ENCODE measurements around the gene SWI5.
"Not testable (repeated sequence)": the region's sequence is repeated elsewhere in the genome, so short reads cannot be mapped to it uniquely, and the experiment has no call there.

SWI5 gene

GRCh38 chr9:128275198-128276007 lies 673 bp upstream of the SWI5 start, which contains the start of gene GOLGA2 (continued):
- no peak for TF ChIP-seq PATZ1 (CRISPR knock-in tag; IDR thresholded peaks at IDR 0.05; ENCODE audit: borderline replicate concordance)
- TF ChIP-seq PPARA (CRISPR knock-in tag; IDR thresholded peaks at IDR 0.05; ENCODE audit: borderline replicate concordance): no peak
- TF ChIP-seq ZNF70 (CRISPR knock-in tag; IDR thresholded peaks at IDR 0.05): no peak
- no peak for TF ChIP-seq GLIS3 (CRISPR knock-in tag; IDR thresholded peaks at IDR 0.05)

GRCh38 chr9:128276574-128277270 lies 646 bp downstream of the SWI5 start:
- no peak for TF ChIP-seq GLIS3 (CRISPR knock-in tag; IDR thresholded peaks at IDR 0.05)
- TF ChIP-seq ZNF70 (CRISPR knock-in tag; IDR thresholded peaks at IDR 0.05): no peak
- TF ChIP-seq PPARA (CRISPR knock-in tag; IDR thresholded peaks at IDR 0.05; ENCODE audit: borderline replicate concordance): no peak
- no peak for TF ChIP-seq ARNTL (CRISPR knock-in tag; IDR thresholded peaks at IDR 0.05; ENCODE audit: borderline replicate concordance, low read depth)
- no peak for TF ChIP-seq PATZ1 (CRISPR knock-in tag; IDR thresholded peaks at IDR 0.05; ENCODE audit: borderline replicate concordance)
- no peak for TF ChIP-seq ZNF565 (CRISPR knock-in tag; conservative IDR thresholded peaks at IDR 0.05; ENCODE audit: low read depth)
- no peak for TF ChIP-seq CREB5 (CRISPR knock-in tag; IDR thresholded peaks at IDR 0.05; ENCODE audit: low read depth)
- TF ChIP-seq ZC3H10 (CRISPR knock-in tag; IDR thresholded peaks at IDR 0.05): no peak
- TF ChIP-seq ISL1 (CRISPR knock-in tag; IDR thresholded peaks at IDR 0.05): no peak
- TF ChIP-seq TCF4 (CRISPR knock-in tag; IDR thresholded peaks at IDR 0.05; ENCODE audit: borderline replicate concordance): no peak
- TF ChIP-seq BACH2 (CRISPR knock-in tag; IDR thresholded peaks at IDR 0.05; ENCODE audit: borderline replicate concordance): no peak
- no peak for TF ChIP-seq TOX (CRISPR knock-in tag; IDR thresholded peaks at IDR 0.05; ENCODE audit: borderline replicate concordance)
- TF ChIP-seq CSRNP3 (CRISPR knock-in tag; IDR thresholded peaks at IDR 0.05): no peak
- ATAC-seq: peak; percentile 67

- not testable (repeated sequence) for ATAC-seq
Observed at GRCh38 chr9:128279088-128280073, 3.3 kb downstream of the SWI5 start.

- TF ChIP-seq CREB5 (CRISPR knock-in tag; IDR thresholded peaks at IDR 0.05; ENCODE audit: low read depth): no peak
- TF ChIP-seq PATZ1 (CRISPR knock-in tag; IDR thresholded peaks at IDR 0.05; ENCODE audit: borderline replicate concordance): no peak
- TF ChIP-seq ISL1 (CRISPR knock-in tag; IDR thresholded peaks at IDR 0.05): no peak
- TF ChIP-seq OSR1 (CRISPR knock-in tag; IDR thresholded peaks at IDR 0.05): no peak
- TF ChIP-seq ARNTL (CRISPR knock-in tag; IDR thresholded peaks at IDR 0.05; ENCODE audit: borderline replicate concordance, low read depth): no peak
- no peak for TF ChIP-seq PPARA (CRISPR knock-in tag; IDR thresholded peaks at IDR 0.05; ENCODE audit: borderline replicate concordance)
- no peak for TF ChIP-seq GLIS3 (CRISPR knock-in tag; IDR thresholded peaks at IDR 0.05)
- TF ChIP-seq ESRRG (CRISPR knock-in tag; IDR thresholded peaks at IDR 0.05): no peak
- TF ChIP-seq CSDC2 (CRISPR knock-in tag; IDR thresholded peaks at IDR 0.05): no peak
- no peak for TF ChIP-seq TOX (CRISPR knock-in tag; IDR thresholded peaks at IDR 0.05; ENCODE audit: borderline replicate concordance)
- no peak for TF ChIP-seq ZFP3 (CRISPR knock-in tag; IDR thresholded peaks at IDR 0.05)
- no peak for TF ChIP-seq SNAI2 (CRISPR knock-in tag; IDR thresholded peaks at IDR 0.05)
- no peak for TF ChIP-seq RARB (CRISPR knock-in tag; IDR thresholded peaks at IDR 0.05)
- no peak for ATAC-seq
Observed at GRCh38 chr9:128280084-128280622, 4.1 kb downstream of the SWI5 start.

Data from SK-N-SH treated with all-trans-retinoic acid at 6 μM for 48 hours (cell line).